Thyroid gland (tissue), 4 donors: ENCODE measurements around the gene UBA1.

Experiments
- CTCF ChIP-seq, 6 experiments: fragments of 200-600 bp in 3 of 6; fragments of 450-650 bp in 3 of 6; sonication (generic) in 3 of 6; IDR thresholded peaks; one replicate each; pipeline ENCODE4 v1.5.1; 2016 to 2019; ENCODE audit warnings: antibody characterized with exemption in 6 of 6, mild to moderate bottlenecking in 2 of 6, inconsistent platforms in 1 of 6, moderate library complexity in 1 of 6
- POLR2A ChIP-seq, 2 donors: fragments of 450-650 bp; IDR thresholded peaks; one replicate each; pipeline ENCODE4 v1.6.1; 2017; ENCODE audit warnings: antibody characterized with exemption in 2 of 2, mild to moderate bottlenecking in 2 of 2, moderate library complexity in 1 of 2

GRCh38 chrX:47232803-47233332 lies 39.2 kb downstream of the UBA1 start, which contains the start of gene USP11:
- TF ChIP-seq CTCF (IDR thresholded peaks at IDR 0.05) (no peak), POLR2A (IDR thresholded peaks at IDR 0.05) (peak in 1 of 2 donors; percentile 71)
